ENCODE data around the gene SEMA4B.

- TF ChIP-seq CTCF (conservative IDR thresholded peaks at IDR 0.05; ENCODE audit: low read length) (no peak), EZH2phosphoT487 (IDR thresholded peaks at IDR 0.05; ENCODE audit: borderline replicate concordance) (no peak)
Measured at GRCh38 chr15:90222547-90222946, 21.4 kb downstream of the SEMA4B start.

Data from Loucy (cell line).